Measurements from ENCODE around the gene UBE2Q2.

DNA sequence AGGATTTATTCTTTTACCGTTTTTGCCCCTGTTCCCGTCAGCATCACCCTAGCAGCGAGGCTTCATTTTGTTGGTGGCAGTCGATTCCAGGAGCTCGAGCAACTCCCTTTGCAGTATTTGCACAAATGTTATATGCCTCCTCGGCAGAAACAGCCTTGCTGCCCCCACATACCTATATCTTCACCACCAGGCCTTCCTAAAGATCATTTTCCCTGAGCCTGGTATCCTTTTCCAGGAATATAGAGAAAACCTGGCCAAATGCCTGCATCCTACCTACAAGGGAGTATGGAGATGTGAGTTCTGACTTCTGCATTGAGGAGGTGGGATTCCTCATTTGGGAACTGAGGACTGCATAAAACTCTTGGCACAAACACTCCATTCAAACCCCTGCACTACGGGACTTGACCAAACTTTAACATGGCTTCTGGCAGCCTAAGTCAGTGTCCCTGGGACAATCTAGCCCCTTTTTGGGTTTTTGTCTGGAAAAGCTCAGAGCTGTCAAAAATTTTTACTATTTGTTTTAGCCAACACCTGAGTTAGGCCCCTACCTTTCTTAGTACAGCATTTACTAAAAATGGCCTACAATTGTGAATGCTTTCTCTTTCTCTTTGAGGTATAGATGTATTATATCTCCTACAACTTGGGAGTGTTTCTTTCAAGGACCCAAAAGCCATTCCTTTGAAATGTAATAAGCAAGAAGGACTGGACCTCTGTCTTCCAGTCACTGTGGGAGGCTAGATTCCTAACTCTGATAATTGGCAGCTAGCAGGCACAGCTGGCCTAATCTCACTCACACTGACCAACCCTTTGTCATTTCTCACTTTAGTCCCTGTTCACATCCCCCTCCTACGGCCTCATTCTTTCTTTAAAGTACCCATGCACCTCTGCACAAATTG is 12.1 kb upstream of the UBE2Q2 start:
- TF ChIP-seq CTCF (IDR thresholded peaks at IDR 0.05; ENCODE audit: insufficient read depth, low read depth, low read length) = no peak
- no peak for TF ChIP-seq EZH2 (IDR thresholded peaks at IDR 0.05; ENCODE audit: insufficient read depth, low read length)

Measured in astrocyte (in vitro differentiated cells and primary cell).